DMS 273 treated with DMSO at 0.1 percent for 48 hours (cell line): ENCODE results near the gene REEP3.

Experiments
- DNase-seq: peaks from one replicate; lab custom pipeline; 2025; lab: John Stamatoyannopoulos, UW

Gene REEP3

GRCh38 chr10:63506554-63506953 lies 14.6 kb upstream of the REEP3 start:
- no peak for DNase-seq

- no peak for DNase-seq
Measured at GRCh38 chr10:63515002-63515763, 6.0 kb upstream of the REEP3 start.

DNA sequence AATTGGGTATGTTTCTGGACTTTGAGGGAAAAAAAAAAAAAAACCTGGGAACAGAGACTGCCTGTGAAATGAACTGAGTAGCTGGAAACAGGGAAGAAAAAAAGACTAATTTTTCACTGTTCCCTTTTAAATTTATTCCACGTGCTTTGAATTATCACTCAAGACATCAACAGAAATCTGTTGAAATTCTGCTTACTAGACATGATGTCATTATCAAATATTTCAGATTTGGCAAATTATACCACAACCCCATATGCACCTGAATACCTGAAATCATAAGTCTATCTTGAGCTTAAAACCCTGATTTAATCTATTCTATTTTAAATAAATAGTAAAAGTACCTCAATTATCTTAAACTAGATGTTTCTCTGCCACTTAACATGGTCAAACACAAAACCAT lies 5.0 kb upstream of the REEP3 start:
- no peak for DNase-seq

GRCh38 chr10:63518690-63519288 lies 2.4 kb upstream of the REEP3 start:
- DNase-seq: no peak

GRCh38 chr10:63521416-63522276 lies 445 bp downstream of the REEP3 start:
- DNase-seq: peak; percentile 29

GRCh38 chr10:63522277-63522687 lies 1.1 kb downstream of the REEP3 start:
- no peak for DNase-seq

- no peak for DNase-seq
Measured at GRCh38 chr10:63522995-63523394, 1.8 kb downstream of the REEP3 start.

GRCh38 chr10:63525021-63525420 lies 3.8 kb downstream of the REEP3 start:
- DNase-seq: no peak

DNA sequence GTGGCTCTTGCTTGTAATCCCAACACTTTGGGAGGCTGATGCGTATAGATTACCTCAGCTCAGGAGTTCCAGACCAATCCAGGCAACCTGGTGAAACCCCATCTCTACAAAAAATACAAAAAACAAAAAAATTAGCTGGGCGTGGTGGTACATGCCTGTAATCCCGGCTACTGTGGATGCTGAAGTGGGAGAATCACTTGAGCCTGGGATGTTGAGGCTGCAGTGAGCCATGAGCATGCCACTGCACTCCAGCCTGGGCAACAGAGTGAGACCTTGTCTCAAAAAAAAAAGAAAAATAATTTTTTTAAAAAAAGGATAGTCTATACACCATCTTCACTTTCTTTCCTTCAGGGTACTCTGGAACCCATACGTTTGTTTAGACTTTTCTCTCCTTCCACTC lies 6.2 kb downstream of the REEP3 start:
- no peak for DNase-seq

DNA sequence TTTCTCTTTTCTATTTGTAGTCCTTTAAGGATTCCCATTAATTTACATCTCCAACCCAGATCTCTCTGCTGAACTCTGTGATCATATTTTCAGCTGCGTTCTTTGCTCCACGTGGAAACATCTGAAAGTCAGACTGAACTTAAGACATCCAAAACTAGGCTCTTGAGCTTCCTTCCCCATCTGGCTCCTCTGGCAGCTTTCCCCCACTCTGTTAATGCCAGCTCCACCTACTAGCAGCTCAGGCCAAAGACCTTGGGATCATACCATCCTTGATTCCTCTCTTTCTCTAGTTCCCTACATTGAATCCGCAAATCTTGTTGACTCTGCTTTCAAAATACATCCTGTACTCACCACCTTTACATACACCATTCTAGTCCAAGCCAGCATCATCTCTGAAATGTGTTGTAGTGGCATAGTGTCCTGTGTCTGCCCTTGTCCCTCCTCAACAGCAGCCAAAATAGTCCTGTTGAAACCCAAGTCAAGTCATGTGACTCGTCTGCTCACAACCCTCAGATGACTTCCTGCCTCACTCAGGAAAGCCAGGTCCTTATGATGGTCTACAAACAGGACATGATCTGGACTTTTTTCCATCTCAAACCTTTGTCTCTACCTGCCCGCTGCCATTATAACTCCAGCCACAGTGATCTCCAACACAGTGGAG lies 7.0 kb downstream of the REEP3 start:
- DNase-seq: no peak

- no peak for DNase-seq
Measured at GRCh38 chr10:63530409-63530808, 9.2 kb downstream of the REEP3 start.

DNA sequence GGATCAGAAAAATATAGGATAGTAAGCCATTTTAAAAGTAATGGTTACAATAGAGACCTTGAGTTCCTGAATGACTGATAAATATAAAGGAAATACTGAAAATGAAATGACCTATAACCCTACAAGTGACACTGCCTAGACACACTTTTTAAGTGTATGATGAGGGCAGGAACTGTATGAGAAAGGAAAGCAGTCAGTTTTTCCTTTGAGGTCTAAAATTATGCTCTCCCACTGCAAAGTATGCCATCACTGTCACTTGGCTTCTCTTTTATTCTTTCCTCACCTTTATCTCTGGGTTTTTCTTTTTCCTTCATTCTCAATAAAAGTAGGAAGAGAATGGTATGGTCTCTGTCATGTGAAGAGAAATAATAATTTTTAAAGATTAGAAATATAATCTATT lies 13.5 kb downstream of the REEP3 start:
- no peak for DNase-seq

DNA sequence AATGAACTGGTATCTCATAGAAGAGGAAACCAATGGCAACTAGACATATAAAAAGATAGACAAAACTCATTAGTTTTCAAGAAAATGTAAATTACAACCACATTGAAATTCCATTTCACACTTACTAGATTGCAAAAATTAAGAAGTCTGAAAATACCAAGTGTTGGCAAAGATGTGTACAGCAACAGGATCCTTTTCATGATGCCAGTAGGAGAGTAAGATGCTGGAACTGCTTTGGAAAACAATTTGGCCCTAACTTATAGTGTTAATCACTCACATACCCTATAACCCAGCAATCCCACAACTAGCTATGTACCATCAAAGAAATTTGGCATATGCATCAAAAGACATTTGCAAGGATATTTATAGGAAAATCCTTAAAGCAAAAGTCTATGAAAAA lies 15.5 kb downstream of the REEP3 start:
- no peak for DNase-seq

DNA sequence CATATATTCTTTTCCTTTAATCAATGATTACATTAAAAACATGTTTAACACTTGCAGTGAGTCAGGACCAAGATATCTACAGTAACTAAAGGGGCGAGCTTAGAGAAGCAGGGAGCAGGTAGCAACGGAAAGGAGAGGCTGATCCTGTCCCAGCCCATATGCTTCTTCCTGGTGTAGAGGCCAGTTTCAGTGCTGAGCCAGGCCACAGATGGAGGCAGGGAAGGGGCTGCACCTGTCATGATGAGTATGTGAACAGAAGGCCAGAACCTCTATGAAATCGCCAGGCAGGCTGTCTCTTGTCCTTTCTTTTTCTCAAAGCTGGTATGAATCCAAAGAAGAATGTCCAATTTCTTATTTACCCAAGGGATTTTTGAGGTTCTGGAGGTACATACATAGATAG lies 16.3 kb downstream of the REEP3 start:
- DNase-seq: peak; percentile 87

GRCh38 chr10:63539377-63539776 lies 18.2 kb downstream of the REEP3 start:
- no peak for DNase-seq

GRCh38 chr10:63539994-63540393 lies 18.8 kb downstream of the REEP3 start:
- DNase-seq: no peak

DNA sequence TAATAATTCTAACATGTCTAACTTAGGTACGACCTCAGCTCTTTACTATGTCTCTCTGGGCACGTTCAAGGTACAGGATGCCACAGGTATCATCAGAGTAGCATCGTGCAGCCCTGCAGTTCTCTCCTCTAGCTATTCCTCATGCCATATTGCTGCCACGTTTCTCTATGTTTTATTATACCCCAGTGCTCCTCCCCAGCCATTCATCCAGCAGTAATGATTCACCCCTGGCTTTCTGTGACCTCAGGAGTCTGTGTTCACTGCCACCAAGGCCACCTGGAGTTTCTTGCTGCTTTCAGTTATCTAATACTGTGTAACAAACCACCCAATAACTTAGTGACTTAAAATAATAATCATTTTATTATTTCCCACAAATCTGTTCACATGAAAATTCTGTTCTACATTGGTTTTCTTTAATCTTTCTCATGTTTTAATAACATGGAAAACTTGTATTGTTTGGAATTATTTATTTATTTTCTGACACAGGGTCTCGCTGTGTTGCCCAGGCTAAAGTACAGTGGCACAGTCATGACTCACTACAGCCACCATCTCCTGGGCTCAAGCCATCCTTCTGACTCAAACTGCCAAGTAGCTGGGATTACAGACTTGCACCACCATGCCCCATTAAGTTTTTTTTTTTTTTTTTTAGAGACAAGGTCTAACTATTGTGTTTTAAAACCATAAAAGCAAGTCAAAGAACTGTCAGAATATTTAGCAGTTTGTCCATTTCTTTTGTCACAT lies 21.8 kb downstream of the REEP3 start:
- no peak for DNase-seq

GRCh38 chr10:63543576-63543962 lies 22.4 kb downstream of the REEP3 start:
- no peak for DNase-seq

DNA sequence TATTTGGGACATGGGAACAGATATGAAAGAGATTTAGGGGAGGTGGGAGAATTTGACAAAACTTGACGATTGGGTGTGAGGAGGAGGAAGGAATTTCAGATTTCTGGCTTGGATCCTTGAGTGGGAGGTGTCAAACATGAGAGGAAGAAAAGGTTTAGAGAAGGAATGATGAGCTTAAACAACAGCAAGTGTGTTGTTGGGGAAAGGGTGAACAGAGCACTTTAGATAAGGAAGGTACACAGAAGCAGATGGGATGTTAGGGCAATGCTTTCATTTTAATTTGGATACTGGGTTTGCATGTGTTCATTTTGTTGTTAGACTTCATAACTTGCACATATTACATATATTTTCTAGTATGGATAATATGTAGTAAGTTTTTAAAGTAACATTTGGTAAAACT lies 23.2 kb downstream of the REEP3 start:
- DNase-seq: no peak

DNA sequence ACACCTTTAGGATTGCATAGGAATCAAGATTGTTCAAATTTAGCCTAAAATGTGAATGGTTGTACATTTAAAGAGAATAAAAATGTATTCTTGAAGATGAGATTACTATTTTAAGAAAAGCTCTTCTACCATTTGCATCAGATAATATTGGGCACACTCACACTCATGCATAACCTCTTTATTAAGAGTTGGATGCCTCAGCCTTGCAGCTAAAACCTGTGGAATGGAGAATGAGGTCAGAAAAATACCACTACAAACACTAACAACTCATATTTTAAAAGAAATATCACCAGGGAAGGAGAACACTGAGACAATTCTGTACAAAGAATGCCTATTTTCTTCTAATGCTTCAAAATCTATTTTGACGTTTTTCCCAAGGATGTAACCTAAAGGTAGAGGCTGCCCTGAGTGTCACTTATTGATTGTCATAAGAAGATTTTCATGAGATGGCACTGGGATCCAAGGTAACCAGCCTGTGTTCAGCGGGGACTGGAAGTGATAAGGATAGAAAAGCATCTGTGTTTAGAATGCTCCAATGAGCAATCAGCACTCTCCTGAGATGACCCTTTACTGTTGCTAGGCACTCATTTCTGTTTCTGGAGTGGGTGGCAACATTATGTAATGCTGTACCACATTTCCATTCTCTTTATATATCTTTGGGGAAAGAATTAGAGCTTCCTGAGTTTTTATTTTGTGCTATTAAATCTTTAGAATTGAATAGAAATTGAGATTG lies 26.6 kb downstream of the REEP3 start:
- peak; percentile 72 for DNase-seq

GRCh38 chr10:63548860-63549259 lies 27.7 kb downstream of the REEP3 start:
- no peak for DNase-seq
